Stomach (tissue), 4 donors: Measurements from ENCODE around the gene VPS37C.

ENCODE experiments used
- EP300 ChIP-seq: sonication (generic); formaldehyde crosslinking; IDR thresholded peaks from one replicate; pipeline ENCODE4 v1.6.1; 2017; ENCODE audit warnings: antibody characterized with exemption
- POLR2AphosphoS5 ChIP-seq, 3 donors: sonication (generic); formaldehyde crosslinking; IDR thresholded peaks; one replicate each; pipeline ENCODE4 v1.6.1; 2016; ENCODE audit warnings: antibody characterized with exemption in 3 of 3
- TF ChIP-seq, protein P1 (sequence below), 7 experiments: fragments of 450-650 bp in 4 of 7; fragments of 200-600 bp in 3 of 7; sonication (generic) in 3 of 7; IDR thresholded peaks; one replicate each; pipeline ENCODE4 v1.5.1; 2016 to 2019; ENCODE audit warnings: antibody characterized with exemption in 7 of 7, control low read depth in 2 of 7, mild to moderate bottlenecking in 1 of 7

DNA sequence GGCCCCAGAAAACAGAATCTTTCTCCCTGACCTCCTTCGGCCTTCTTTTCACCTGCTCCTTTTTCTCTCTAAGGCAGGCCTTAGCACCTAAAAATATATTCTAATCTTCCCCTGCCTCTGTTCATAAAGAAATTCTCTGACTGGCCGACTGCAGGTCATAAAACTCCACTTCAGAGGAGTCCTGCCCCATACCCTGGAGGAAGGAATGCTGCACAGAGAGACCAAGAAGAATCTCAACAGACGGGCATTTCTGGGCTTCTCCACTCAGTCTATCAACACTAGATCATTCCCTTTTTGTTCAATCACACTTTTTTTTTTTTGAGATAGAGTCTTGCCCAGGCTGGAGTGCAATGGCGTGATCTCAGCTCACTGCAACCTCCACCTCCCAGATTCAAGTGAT, 22.4 kb upstream of the VPS37C start:
- no peak for TF ChIP-seq EP300
- TF ChIP-seq, protein P1, sequence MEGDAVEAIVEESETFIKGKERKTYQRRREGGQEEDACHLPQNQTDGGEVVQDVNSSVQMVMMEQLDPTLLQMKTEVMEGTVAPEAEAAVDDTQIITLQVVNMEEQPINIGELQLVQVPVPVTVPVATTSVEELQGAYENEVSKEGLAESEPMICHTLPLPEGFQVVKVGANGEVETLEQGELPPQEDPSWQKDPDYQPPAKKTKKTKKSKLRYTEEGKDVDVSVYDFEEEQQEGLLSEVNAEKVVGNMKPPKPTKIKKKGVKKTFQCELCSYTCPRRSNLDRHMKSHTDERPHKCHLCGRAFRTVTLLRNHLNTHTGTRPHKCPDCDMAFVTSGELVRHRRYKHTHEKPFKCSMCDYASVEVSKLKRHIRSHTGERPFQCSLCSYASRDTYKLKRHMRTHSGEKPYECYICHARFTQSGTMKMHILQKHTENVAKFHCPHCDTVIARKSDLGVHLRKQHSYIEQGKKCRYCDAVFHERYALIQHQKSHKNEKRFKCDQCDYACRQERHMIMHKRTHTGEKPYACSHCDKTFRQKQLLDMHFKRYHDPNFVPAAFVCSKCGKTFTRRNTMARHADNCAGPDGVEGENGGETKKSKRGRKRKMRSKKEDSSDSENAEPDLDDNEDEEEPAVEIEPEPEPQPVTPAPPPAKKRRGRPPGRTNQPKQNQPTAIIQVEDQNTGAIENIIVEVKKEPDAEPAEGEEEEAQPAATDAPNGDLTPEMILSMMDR (IDR thresholded peaks at IDR 0.05): no peak
- no peak for TF ChIP-seq POLR2AphosphoS5 (IDR thresholded peaks at IDR 0.05)
